HG03575 (cell line): ENCODE data around the gene PVALEF.

Experiments used
- ATAC-seq: cut with Tn5 transposase; IDR thresholded peaks from one replicate; pipeline ENCODE4 v1.9.1; 2021; ENCODE audit not compliant: unreplicated experiment, insufficient number of reproducible peaks, low FRiP score; ENCODE audit errors: extremely low read depth

PVALEF gene

GRCh38 chr17:81127526-81128177, 37.7 kb upstream of the PVALEF start:
- no peak for ATAC-seq

GRCh38 chr17:81128338-81128737, 37.0 kb upstream of the PVALEF start:
- ATAC-seq: no peak

GRCh38 chr17:81128774-81129173, 36.5 kb upstream of the PVALEF start:
- no peak for ATAC-seq

DNA sequence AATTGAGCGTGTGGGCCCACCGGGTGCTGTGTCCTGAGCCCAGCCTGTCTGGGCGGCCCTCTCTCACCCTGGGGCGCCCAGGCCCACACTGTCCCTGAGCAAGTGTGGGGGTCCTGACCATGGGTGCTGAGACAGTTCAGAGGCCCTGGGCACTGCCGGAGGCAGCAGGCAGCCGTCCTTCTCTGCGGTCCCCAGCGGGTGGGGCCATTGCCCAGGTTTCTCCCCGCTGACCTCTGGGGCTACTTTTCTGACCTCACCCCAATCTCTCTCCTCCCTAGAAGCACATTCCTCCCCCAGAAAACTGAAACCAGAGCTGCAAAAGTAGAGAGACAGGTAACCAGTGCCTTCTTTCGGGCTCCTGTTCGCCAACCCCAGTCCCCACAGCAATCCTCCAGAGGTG, 36.0 kb upstream of the PVALEF start:
- ATAC-seq: no peak

DNA sequence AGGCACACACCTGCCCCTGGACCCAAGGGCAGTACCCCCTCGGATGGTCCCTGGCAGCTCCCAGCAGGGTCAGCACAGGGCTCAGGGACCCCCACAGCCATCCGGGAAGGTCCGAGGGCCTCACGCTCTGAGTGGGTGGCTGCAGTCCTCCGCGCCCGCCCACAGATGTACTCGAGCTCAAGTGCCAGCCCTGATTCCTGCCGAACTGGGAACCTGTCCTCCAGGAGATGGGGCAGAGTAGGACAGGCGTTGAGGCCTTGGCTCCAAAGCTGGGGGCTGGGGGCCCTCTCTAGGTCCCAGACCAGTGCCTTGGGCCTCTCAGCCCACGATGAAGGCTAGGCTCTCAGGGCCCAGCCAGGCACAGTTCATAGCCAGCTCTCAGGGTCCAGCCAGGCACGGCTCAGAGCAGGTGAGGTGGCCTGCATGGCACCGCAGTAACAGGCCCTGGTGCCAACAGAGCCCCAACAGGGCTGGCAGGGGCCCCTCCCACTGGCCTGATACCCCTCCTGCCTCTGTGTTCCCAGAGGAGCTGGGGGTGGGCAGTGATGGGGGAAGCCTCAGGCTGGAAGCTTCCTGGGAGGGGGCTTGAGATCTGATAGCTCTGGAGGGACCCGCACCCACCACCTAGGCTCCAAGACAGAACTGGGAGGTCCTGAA, 35.5 kb upstream of the PVALEF start:
- ATAC-seq: no peak

- ATAC-seq: no peak
These were observed 34.6 kb upstream of the PVALEF start for GRCh38 chr17:81130385-81131361.

- ATAC-seq: no peak
These were observed 33.7 kb upstream of the PVALEF start for GRCh38 chr17:81131486-81132196.

- no peak for ATAC-seq
These were observed 33.1 kb upstream of the PVALEF start for GRCh38 chr17:81132197-81132540.

- no peak for ATAC-seq
These were observed 32.3 kb upstream of the PVALEF start for GRCh38 chr17:81132770-81133723.

DNA sequence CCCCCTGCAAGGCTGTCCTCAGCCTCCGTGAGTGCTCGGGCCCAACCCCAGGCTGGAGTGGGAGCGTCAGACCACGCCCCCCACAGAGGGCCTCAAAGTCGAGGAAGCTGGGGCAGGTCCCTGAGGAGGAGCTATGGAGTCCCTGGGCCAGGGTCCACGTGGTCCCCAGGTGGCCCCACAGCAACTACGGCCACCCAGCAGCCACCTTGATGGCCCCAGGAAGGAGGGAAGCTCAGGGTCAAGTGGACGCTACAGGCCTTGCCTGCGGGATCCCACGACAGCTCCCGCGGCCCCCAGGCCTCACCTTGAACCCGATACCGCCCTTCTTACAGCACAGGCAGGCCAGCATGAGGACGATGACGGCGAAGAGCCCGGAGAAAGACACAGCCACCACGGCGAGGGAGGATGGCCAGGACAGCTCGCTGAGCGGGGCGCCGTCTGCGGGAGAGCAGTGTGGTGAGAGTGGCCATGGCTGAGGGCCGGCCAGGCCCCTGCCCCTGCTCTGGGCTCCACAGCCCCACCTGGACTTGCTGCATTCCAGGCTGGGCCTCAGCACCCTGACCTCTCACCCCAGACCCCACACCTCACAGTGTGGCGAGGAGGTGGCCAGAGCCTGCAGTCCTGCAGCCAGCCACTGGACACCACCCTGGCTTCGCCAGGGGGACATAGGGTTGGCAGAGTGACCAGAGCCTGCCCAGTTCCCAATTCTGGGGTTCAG, 31.1 kb upstream of the PVALEF start:
- ATAC-seq: no peak

- no peak for ATAC-seq
These were observed 29.6 kb upstream of the PVALEF start for GRCh38 chr17:81135505-81136278.

GRCh38 chr17:81136366-81136765, 28.9 kb upstream of the PVALEF start:
- ATAC-seq: no peak

DNA sequence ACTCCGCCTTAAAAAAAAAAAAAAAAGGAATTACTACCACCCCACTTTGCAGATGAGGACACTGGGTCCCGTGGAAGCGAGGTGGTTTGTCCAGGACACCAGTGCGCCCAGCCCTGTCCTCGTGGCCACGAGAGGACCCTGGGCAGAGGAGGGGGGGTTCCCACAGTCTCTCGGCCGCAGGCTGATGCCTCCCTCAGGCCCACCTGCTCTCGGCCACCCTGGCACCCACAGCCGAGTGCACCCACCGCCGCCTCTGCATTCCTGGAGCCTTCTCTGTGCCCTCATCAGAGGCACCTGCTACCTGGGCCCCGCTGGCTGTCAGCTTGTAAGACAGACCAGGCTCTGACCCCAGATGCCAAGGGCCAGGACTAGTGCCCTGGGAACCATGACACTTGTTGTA, 28.1 kb upstream of the PVALEF start:
- no peak for ATAC-seq

- no peak for ATAC-seq
These were observed 27.2 kb upstream of the PVALEF start for GRCh38 chr17:81138083-81138482.

DNA sequence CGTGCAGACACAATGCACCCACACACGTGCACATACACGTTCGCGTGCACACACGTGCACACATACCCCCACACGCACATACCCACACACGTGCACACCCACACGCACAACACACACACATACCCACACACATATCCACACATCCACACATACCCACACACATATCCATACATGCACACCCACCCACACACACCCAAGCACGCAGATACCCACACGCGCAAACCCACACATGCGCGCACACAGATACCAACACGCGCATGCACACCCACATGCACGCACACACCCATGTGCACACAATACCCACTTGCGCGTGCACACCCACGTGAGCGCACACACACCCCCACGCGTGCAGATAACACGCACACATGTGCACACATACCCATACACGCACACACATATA, 26.8 kb upstream of the PVALEF start:
- no peak for ATAC-seq

- ATAC-seq: no peak
These were observed 25.9 kb upstream of the PVALEF start for GRCh38 chr17:81139428-81139827.

- ATAC-seq: no peak
These were observed 25.3 kb upstream of the PVALEF start for GRCh38 chr17:81140018-81140417.
